HG02798 (cell line): ENCODE data around the gene C13orf46.

ENCODE experiments used
- ATAC-seq: cut with Tn5 transposase; IDR thresholded peaks from one replicate; pipeline ENCODE4 v1.9.1; 2021; ENCODE audit warnings: mild to moderate bottlenecking; ENCODE audit not compliant: unreplicated experiment, poor library complexity

C13orf46 gene

GRCh38 chr13:113927661-113928581, 46.0 kb downstream of the C13orf46 start:
- no peak for ATAC-seq

DNA sequence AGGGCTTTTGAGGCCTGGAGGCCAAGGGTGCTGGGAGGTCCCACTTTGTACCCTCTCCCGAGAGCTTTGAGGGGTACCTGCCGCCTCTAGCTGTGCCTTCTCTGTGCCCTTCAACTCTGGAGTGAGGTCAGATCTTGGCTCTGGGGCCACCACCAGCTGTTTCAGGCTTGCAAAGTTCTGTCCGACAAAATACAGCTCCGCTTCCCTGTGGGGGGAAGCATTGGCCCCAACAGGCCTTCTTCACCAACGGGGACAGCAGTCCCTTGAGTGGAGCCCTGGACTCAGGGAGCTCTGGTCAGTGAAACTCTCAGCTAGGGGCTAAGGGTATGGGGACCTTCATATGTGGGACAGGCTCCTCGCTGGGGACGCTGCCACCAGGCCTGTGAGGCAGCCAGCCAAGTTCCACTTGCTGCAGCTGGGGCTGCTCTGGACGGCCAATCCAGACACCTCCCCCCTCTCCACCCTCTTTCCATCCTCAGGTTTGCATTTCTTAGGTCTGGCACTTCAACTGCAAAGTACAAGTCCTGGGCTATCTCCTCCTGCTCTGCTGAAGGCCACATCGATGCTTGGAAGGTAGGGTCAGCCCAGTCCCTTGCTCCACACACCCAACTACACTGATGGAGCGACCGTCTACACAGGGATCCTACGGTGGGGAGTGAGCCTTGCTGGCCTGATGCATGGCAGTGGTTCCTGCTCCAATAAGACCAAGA, 46.8 kb downstream of the C13orf46 start:
- no peak for ATAC-seq

DNA sequence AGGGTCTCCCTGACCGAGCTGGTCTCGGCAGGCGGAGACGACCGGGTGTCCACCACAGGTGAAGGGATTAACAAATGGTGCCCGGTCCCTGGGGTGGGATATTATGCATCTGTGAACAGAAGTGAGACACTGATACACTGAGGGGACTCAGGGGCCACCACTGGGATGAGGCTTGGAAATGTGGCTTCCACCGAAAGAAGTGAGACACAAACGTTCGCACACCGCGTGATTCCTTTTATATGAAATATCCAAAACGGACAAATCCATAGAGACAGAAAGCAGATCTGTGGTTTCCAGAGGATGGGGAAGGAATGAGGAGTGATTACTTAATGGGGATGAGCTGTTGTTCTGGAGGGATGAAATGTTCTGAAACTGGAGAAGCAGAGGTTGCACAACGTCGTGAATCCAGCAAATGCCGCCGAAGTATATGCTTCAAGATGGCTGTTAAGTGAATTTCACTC, 47.5 kb downstream of the C13orf46 start:
- no peak for ATAC-seq

- ATAC-seq, result no peak
These were observed 49.5 kb downstream of the C13orf46 start for GRCh38 chr13:113924184-113924901.

- ATAC-seq, result no peak
These were observed 50.4 kb downstream of the C13orf46 start for GRCh38 chr13:113923376-113924063.

DNA sequence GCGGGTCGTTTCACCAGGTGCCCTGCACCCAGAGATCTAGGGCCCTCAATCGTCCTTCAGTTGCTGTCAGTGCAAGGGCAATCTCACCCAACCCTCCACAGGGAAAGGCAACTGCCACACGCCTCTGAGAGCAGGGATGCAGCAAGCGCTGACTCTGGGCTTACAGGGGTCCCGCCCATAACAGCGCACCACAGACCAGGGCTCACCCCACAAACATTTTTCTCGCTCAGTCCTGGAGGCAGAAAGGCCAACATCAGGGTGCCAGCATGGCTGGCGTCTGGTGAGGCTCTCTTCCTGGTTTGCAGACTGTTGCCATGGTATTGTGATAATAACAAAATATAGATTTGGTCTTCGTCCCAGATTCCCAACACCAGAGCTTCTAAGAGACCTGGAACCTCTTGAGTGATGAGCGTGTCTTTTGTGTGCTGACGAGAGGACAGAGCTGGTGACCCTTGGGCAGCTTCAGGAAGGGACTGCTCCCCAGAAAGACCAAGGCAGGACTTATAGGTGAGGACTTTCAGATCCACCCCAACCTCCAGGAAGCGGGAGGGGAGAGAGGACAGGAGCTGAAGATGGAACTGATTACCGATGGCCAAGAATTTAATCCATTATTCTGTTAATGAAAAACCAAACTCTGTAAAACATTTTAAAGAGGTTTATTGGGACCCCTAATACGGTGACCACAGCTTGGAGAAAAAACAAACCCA, 51.3 kb downstream of the C13orf46 start:
- ATAC-seq, result no peak

DNA sequence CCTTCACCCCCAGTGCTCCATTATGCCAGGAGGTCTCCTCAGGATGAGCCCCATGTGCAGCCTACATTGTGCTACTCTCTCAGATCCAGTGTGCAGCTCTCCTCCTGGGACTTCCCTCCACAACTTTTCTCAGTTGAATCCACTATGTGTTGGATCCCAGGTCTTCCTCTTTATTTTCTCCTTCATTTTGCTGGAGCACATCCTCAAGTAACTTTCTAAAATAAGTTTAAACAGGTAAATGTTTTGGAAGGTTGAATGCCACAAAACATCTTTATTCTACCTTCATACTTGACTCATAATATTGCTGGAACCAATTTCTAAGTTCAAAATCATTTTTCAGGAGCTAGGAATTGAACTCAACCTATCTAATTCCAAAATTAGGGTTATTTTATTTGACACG, 52.1 kb downstream of the C13orf46 start:
- ATAC-seq, result no peak

DNA sequence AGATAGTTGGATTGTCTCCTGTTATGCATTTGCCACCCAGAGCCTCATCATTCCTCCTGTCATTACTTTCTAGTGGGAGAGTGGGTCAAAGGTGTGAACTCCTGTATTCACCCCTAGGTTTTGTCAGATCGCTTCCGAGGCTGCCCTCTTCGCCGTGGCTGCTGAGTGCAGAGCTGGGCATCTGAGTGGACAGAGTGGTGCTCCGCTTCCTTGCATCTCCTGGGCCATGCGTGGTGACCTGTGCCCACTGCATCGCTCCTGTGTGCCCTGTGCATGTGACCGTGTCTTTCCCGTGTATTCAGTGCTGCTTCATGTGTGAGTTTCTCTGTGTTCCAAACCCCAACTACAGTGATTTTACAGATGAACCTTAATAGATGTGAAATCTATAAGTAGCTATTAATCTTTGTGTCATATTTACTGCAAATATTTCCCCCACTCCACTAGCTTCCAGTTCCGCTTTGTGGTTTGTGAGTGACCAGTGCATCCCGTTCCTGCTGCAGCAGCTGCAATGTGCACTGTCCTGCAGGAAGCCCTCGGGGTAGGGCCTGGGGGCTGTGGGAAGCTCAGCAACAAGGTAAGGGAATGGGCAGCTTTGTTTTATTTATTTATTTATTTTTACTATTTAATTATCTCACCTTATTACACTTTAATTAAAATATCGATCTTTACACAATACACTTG, 53.1 kb downstream of the C13orf46 start:
- no peak for ATAC-seq

- ATAC-seq, result no peak
These were observed 53.9 kb downstream of the C13orf46 start for GRCh38 chr13:113919761-113920559.

GRCh38 chr13:113918981-113919701, 54.7 kb downstream of the C13orf46 start:
- ATAC-seq, result no peak

GRCh38 chr13:113918580-113918979, 55.3 kb downstream of the C13orf46 start:
- no peak for ATAC-seq

DNA sequence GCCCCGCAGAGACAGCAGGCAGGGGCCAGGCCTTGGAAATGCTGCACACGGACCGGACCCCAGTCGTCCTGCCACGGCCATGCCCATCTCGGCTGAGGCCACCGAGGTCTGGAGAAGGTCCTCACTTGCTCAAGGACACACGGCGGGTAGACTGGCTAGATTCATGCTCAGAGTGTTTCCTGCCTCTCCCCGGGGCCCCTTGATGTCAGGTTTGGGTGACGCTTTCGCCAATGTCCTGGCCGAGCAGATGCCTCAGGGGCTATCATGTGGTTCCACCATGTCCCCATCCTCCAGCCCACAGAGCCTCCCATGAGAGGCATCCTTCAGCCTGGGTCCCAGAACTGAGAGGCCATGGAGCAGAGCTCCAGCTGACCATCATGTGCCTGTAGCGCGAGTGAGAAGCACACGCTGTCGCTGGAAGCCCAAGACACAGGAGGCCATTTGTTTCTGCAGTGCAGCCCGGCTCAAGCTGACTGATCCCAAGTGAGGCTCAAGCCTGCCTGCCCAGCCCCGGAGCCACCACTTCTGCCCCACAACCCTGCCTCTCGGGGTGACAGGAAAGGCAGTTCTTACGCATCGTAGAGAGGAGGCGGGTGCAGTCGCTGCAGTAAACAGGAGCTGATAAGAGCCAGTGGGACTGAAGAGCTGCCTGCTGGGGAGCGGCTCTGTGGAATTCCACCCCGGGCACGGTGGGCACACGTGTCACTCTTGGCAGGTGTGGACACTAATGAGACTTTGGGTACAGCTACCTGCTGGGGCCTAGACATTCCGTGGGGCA, 56.1 kb downstream of the C13orf46 start:
- no peak for ATAC-seq

- ATAC-seq, result no peak
These were observed 56.8 kb downstream of the C13orf46 start for GRCh38 chr13:113917096-113917495.

GRCh38 chr13:113916330-113916815, 57.5 kb downstream of the C13orf46 start:
- ATAC-seq, result no peak

- no peak for ATAC-seq
These were observed 58.0 kb downstream of the C13orf46 start for GRCh38 chr13:113915786-113916329.

GRCh38 chr13:113915012-113915763, 58.7 kb downstream of the C13orf46 start:
- no peak for ATAC-seq
